HL-60/S4 treated with retinoic acid at 250 ng/mL for 4 days and 3 days (cell line): ENCODE measurements around the gene FGF3.

Source experiments
- in situ Hi-C: fragments of 300-500 bp; cut with MboI; formaldehyde crosslinking; loops from 2 replicates; pipeline ENCODE4 v1.7.0; 2022; ENCODE audit warnings: low sequenced_read_pairs

FGF3 gene

DNA sequence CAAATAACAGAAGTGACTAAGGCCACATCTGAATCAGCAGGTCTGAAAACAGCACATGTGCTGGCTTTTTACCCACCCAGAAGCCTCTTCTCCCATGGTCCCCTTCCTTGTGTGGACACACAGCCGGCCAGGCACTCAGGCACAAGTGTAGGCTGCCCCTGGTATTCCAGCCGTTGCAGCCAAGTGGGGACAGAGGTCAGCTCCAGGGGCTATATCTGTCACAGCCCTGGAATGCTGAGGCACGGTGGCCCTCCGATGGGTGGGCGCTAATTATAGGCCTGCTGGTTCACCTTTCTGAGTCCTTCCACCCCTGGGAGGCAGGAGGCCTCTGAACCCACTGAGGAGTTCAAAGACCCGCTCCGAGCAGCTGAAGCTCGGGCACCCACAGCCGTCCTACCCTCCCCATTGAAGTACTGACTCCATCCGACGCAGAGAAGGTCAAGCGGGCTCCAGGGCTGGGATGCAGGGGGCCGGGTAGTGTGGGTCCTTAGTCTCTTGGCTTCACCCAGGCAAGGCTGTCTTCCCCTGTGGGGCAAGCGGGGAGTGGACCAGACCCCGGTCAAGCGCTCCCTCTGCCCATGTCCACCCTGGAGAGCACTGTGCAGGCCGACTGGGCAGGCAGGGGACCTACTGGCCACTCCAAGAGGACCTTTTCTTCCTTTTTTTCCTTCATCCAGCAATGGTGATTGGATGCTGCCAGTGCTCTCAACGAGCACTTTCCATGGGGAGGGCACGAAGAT is 14.3 kb downstream of the FGF3 start:
- in situ Hi-C loops: no loop called here

DNA sequence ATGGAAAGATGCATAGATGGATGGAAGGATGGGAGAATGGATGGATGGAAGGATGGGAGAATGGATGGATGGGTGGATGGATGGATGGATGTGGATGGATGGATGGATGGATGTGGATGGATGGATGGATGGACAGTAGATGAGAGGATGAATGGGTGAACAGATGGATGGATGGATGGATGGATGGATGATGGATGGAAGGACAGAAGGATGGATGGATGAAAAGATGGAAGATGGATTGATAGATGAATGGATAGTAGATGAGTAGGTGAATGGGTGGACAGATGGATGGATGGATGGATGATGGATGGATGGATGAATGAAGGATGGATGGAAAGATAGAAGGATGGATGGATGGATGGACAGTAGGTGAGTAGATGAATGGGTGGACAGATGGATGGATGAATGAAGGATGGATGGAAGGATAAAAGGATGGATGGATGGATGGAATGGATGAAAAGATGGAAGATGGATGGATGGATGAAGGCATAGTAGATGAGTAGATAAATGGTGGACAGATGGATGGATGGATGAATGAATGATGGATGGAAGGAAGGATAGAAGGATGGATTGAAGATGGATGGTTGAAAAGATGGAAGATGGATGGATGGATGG is 15.5 kb downstream of the FGF3 start:
- in situ Hi-C loops: no loop called here

DNA sequence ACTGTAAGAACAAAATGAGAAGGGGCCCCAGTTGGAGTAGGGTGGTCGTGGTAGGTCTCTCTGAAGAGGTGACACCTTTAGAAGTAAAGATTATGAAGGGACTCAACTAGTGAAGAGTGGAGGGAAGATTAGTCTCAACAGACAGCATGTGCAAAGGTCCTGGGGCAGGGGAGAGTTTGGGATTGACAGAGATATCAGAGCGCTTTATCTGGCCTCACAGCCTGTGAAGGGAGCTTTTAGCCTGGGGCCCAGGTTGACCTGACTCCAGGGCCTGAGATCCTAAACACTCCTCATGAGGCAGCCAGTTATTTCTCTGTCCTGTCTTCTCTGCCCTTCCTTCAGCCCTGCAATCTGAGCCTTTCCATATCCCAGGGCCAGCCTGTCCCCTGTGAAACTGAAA is 16.2 kb downstream of the FGF3 start:
- in situ Hi-C loops: no loop called here

- in situ Hi-C loops: no loop called here
Measured at GRCh38 chr11:69802590-69802989, 16.6 kb downstream of the FGF3 start.

- in situ Hi-C loops: no loop called here
Measured at GRCh38 chr11:69801513-69802335, 17.5 kb downstream of the FGF3 start.

GRCh38 chr11:69800278-69800677 is 18.9 kb downstream of the FGF3 start:
- in situ Hi-C loops: no loop called here

GRCh38 chr11:69799582-69799981 is 19.6 kb downstream of the FGF3 start:
- in situ Hi-C loops: no loop called here

GRCh38 chr11:69799097-69799496 is 20.1 kb downstream of the FGF3 start:
- in situ Hi-C loops: no loop called here

DNA sequence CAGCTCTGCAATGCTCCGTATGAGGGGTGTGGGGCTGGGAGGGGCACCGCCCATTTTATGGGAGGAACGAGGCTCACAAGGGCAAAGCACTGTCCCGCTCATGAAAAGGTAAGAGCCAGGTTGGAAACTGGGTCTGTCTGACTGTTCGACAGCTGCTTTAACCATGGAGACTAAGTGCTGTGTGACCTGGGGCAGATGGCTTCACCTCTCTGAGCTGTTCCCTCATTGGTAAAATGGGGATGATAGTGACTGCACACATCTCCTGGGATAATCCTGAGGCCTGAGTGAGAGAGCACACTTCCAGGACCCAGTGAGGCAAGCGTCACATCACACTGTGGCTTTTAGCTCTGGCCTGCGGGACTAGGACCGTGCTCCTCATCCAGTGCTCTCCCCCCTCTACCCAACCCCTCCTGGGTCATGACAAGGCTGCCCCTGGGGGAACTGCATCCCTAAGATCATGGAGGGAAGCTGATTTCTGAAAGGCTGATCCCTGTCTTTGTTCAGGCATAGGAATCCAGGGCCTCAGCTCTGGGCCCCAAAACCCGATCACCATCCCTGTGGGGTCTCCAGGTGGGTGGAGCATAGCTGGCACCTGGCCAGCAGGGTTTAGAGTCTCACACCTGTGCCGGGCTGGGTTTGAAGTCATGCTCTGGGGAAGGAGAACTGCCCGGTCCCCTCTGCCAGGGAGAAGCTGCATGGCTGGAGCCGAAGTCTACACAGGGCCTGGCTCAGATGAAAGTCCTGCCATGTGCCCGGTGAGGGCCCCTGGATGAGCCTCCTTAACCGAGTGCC is 21.3 kb downstream of the FGF3 start:
- in situ Hi-C loops: no loop called here

GRCh38 chr11:69797156-69797555 is 22.1 kb downstream of the FGF3 start:
- in situ Hi-C loops: no loop called here

DNA sequence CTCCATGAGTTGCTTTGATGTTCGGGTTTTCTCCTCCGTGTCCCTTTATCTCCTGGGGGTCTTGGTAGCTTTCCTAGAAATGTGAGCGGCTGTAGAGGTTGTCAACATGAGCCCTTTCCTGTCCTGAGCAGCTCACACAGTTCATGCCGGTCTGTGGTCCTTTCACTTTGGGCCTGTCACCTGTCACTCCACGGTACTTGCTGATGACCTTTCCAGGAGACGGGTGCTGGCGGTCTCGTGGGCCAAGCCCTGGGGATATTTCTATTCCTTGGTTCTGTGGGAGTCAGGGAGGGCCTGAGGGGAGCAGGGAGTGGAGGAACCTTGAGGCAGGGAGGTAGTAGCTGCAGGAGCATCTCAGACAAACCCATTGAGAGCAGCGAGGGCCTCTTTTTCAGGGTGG is 23.2 kb downstream of the FGF3 start:
- in situ Hi-C loops: no loop called here

- in situ Hi-C loops: no loop called here
Measured at GRCh38 chr11:69791276-69792180, 27.7 kb downstream of the FGF3 start.

GRCh38 chr11:69788956-69789355 is 30.3 kb downstream of the FGF3 start:
- in situ Hi-C loops: no loop called here

DNA sequence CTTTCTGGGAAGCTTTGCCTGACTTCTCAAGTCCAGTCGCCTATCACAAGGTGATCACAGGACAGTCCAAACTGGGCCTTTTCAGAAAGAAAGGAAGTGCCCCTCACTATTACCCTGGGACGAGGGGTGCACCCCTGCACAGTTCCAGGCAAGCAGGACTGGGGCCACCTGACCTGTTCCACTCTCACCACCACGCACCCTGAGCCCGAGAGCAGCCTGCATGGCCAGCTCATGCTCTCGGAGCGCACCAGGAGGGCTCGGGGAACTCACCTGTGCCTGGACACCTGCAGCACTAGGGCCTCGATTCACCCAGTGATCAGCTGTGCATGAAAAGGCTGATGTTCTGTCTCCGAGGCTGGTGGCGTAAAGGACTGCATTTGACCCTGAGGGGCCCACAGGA is 31.3 kb downstream of the FGF3 start:
- in situ Hi-C loops: no loop called here

GRCh38 chr11:69787457-69787856 is 31.8 kb downstream of the FGF3 start:
- in situ Hi-C loops: no loop called here

GRCh38 chr11:69781241-69781640 is 38.0 kb downstream of the FGF3 start:
- in situ Hi-C loops: no loop called here

GRCh38 chr11:69778373-69778772 is 40.8 kb downstream of the FGF3 start:
- in situ Hi-C loops: no loop called here

- in situ Hi-C loops: no loop called here
Measured at GRCh38 chr11:69775163-69775755, 44.0 kb downstream of the FGF3 start, which contains the start of gene FGF4. TSS of gene FGF4 (minus strand) at chr11:69775341. CDS start at chr11:69775084, 257 bp downstream.

GRCh38 chr11:69774354-69775162 is 44.7 kb downstream of the FGF3 start:
- in situ Hi-C loops: no loop called here
